Neuronal stem cell (in vitro differentiated cells): Measurements from ENCODE around the gene ARFGAP3.

Experiments
- DNase-seq: peaks from one replicate; pipeline ENCODE4 v3.0.0-alpha.2; 2013; ENCODE audit warnings: low spot score
- H2AFZ ChIP-seq: one replicate; pipeline ENCODE4 v1.6.1; 2013; ENCODE audit warnings: mild to moderate bottlenecking, low read length, inconsistent platforms
- H2AK5ac ChIP-seq: 2 replicates; pipeline ENCODE4 v1.6.1; 2013; ENCODE audit warnings: low read depth, mild to moderate bottlenecking, inconsistent platforms, low read length, moderate library complexity, mixed read lengths
- H2BK120ac ChIP-seq: 2 replicates; pipeline ENCODE4 v1.6.1; 2013; ENCODE audit warnings: low read depth, mild to moderate bottlenecking, inconsistent platforms, low read length, moderate library complexity, mixed read lengths
- H2BK12ac ChIP-seq: one replicate; pipeline ENCODE4 v1.6.1; 2013; ENCODE audit warnings: low read length, inconsistent platforms
- H2BK15ac ChIP-seq: 2 replicates; pipeline ENCODE4 v1.6.1; 2013; ENCODE audit warnings: mild to moderate bottlenecking, low read length, inconsistent platforms, mixed read lengths
- H2BK5ac ChIP-seq: one replicate; pipeline ENCODE4 v1.6.1; 2013; ENCODE audit warnings: inconsistent platforms, mild to moderate bottlenecking, low read length, moderate library complexity
- H3K14ac ChIP-seq: one replicate; pipeline ENCODE4 v1.6.1; 2013; ENCODE audit warnings: low read length, inconsistent platforms
- H3K18ac ChIP-seq: 2 replicates; pipeline ENCODE4 v1.6.1; 2013; ENCODE audit warnings: low read length, inconsistent platforms
- H3K23ac ChIP-seq: 2 replicates; pipeline ENCODE4 v1.6.1; 2013; ENCODE audit warnings: low read depth, mild to moderate bottlenecking, mixed read lengths, low read length, inconsistent platforms; ENCODE audit not compliant: poor library complexity
- H3K27ac ChIP-seq: replicated peaks from 3 replicates; pipeline ENCODE4 v1.5.1; 2013; ENCODE audit warnings: low read length, inconsistent platforms
- H3K27me3 ChIP-seq, 3 experiments: 2 replicates each; pipeline ENCODE4 v1.6.1; 2013; ENCODE audit warnings: low read length in 3 of 3, mild to moderate bottlenecking in 2 of 3, inconsistent platforms in 1 of 3, low read depth in 1 of 3, mixed read lengths in 1 of 3, moderate library complexity in 1 of 3; ENCODE audit not compliant: control insufficient read depth in 3 of 3, insufficient read depth in 3 of 3
- H3K36me3 ChIP-seq, 2 donors: replicated peaks in 1 of 2; 2 replicates each; pipeline ENCODE4 v1.6.1; 2013; ENCODE audit warnings: low read length in 2 of 2; ENCODE audit not compliant: control insufficient read depth in 2 of 2, insufficient read depth in 2 of 2
- H3K4ac ChIP-seq: 2 replicates; pipeline ENCODE4 v1.6.1; 2013; ENCODE audit warnings: inconsistent platforms, mild to moderate bottlenecking, low read length, moderate library complexity
- H3K4me1 ChIP-seq, 2 donors: 1 replicate in 1 of 2; 2 replicates in 1 of 2; pipeline ENCODE4 v1.6.1; 2013; ENCODE audit warnings: low read length in 2 of 2, low read depth in 1 of 2; ENCODE audit not compliant: control insufficient read depth in 2 of 2, insufficient read depth in 1 of 2
- H3K4me2 ChIP-seq: one replicate; pipeline ENCODE4 v1.6.1; 2013; ENCODE audit warnings: mild to moderate bottlenecking, low read length, inconsistent platforms; ENCODE audit not compliant: insufficient read depth, poor library complexity, severe bottlenecking
- H3K4me3 ChIP-seq, 2 donors: 2 replicates each; pipeline ENCODE4 v1.5.1; 2013; ENCODE audit warnings: low read length in 2 of 2, mild to moderate bottlenecking in 2 of 2, inconsistent platforms in 1 of 2, moderate library complexity in 1 of 2
- H3K79me1 ChIP-seq: one replicate; pipeline ENCODE4 v1.6.1; 2013; ENCODE audit warnings: low read depth, mild to moderate bottlenecking, inconsistent platforms, low read length, moderate library complexity
- H3K9ac ChIP-seq: one replicate; pipeline ENCODE4 v1.6.1; 2013; ENCODE audit warnings: mild to moderate bottlenecking, low read depth, low read length, inconsistent platforms; ENCODE audit not compliant: poor library complexity
- H3K9me3 ChIP-seq, 2 donors: replicated peaks in 1 of 2; 2 replicates each; pipeline versions ENCODE3 to v1.6.1; 2013; ENCODE audit warnings: low read length in 2 of 2, mild to moderate bottlenecking in 2 of 2, inconsistent platforms in 1 of 2, low read depth in 1 of 2, mixed read lengths in 1 of 2, moderate library complexity in 1 of 2; ENCODE audit not compliant: control insufficient read depth in 2 of 2, insufficient read depth in 1 of 2
- H4K8ac ChIP-seq: one replicate; pipeline ENCODE4 v1.6.1; 2013; ENCODE audit warnings: low read depth, mild to moderate bottlenecking, inconsistent platforms, low read length, moderate library complexity
- H4K91ac ChIP-seq: one replicate; pipeline ENCODE4 v1.6.1; 2013; ENCODE audit warnings: low read length, low read depth, mild to moderate bottlenecking, inconsistent platforms; ENCODE audit not compliant: poor library complexity
- WGBS, 2 donors: extraction: QIAGEN DNeasy Blood & Tissue Kit; methylation state at CpG; one replicate each; pipeline ENCODE4 v1.1.7; 2013; ENCODE audit warnings: missing lambda C conversion rate in 2 of 2, mixed read lengths in 1 of 2; ENCODE audit not compliant: insufficient read length in 2 of 2, insufficient replicate concordance in 1 of 2; ENCODE audit errors: extremely low coverage in 2 of 2; 5-methylcytosine and 5-hydroxymethylcytosine counted together

Gene ARFGAP3

GRCh38 chr22:42844756-42845155, 12.3 kb downstream of the ARFGAP3 start:
- no peaks in the 10 kb centered on the region for H3K9me3 ChIP-seq
- H3K18ac ChIP-seq: no peak overlapping the region
- H2AK5ac ChIP-seq: no peak overlapping the region
- H2AFZ ChIP-seq: no peak overlapping the region
- no peak overlapping the region for H2BK5ac ChIP-seq
- H3K23ac ChIP-seq: no peak overlapping the region
- H3K4ac ChIP-seq: no peak overlapping the region
- H3K4me3 ChIP-seq: no peak overlapping the region
- H2BK12ac ChIP-seq: no peak overlapping the region
- peaks cover 1% of the 10 kb centered on the region for H3K79me1 ChIP-seq
- H2BK15ac ChIP-seq: no peak overlapping the region
- no peak overlapping the region for H3K27ac ChIP-seq
- no peak overlapping the region for H3K14ac ChIP-seq
- no CpG with 5 or more reads among the region's 4 CpGs for WGBS, 2 donors
- H3K4me2 ChIP-seq: no peak overlapping the region
- H4K91ac ChIP-seq: no peak overlapping the region
- H2BK120ac ChIP-seq: no peak overlapping the region
- H3K36me3 ChIP-seq: peaks cover 2 to 61% of the 10 kb centered on the region in 2 donors
- H4K8ac ChIP-seq: no peak overlapping the region
- H3K4me1 ChIP-seq: no peaks in the 10 kb centered on the region
- DNase-seq: no peak
- no peak overlapping the region for H3K9ac ChIP-seq
- H3K27me3 ChIP-seq: no peaks in the 10 kb centered on the region

GRCh38 chr22:42842658-42843370, 14.3 kb downstream of the ARFGAP3 start:
- no peak overlapping the region for H2AFZ ChIP-seq
- no peak overlapping the region for H4K8ac ChIP-seq
- H3K18ac ChIP-seq: no peak overlapping the region
- H2BK5ac ChIP-seq: no peak overlapping the region
- no peak overlapping the region for H3K27ac ChIP-seq
- no peak overlapping the region for H3K23ac ChIP-seq
- no peak overlapping the region for H2AK5ac ChIP-seq
- H3K4me3 ChIP-seq: no peak overlapping the region
- H3K27me3 ChIP-seq: no peaks in the 10 kb centered on the region
- no peak overlapping the region for H2BK12ac ChIP-seq
- H3K9ac ChIP-seq: peak overlapping the region; percentile 50
- no peak overlapping the region for H3K4ac ChIP-seq
- no peaks in the 10 kb centered on the region for H3K9me3 ChIP-seq
- H2BK120ac ChIP-seq: no peak overlapping the region
- H3K79me1 ChIP-seq: no peaks in the 10 kb centered on the region
- no peak for DNase-seq
- no peaks in the 10 kb centered on the region for H3K4me1 ChIP-seq
- H3K36me3 ChIP-seq: peaks cover 2 to 72% of the 10 kb centered on the region in 2 donors
- H4K91ac ChIP-seq: no peak overlapping the region
- no peak overlapping the region for H2BK15ac ChIP-seq
- no peak overlapping the region for H3K14ac ChIP-seq
- no CpG with 5 or more reads among the region's 14 CpGs for WGBS, 2 donors
- H3K4me2 ChIP-seq: no peak overlapping the region

GRCh38 chr22:42841444-42841843, 15.6 kb downstream of the ARFGAP3 start:
- H3K4me3 ChIP-seq: no peak overlapping the region
- no peak overlapping the region for H2BK5ac ChIP-seq
- no peak overlapping the region for H2BK15ac ChIP-seq
- H2AFZ ChIP-seq: no peak overlapping the region
- no peak overlapping the region for H3K9ac ChIP-seq
- no peak overlapping the region for H3K14ac ChIP-seq
- no peak overlapping the region for H4K8ac ChIP-seq
- no peak overlapping the region for H4K91ac ChIP-seq
- no peak overlapping the region for H3K18ac ChIP-seq
- no CpG with 5 or more reads among the region's 3 CpGs for WGBS, 2 donors
- H3K27me3 ChIP-seq: no peaks in the 10 kb centered on the region
- H2BK120ac ChIP-seq: no peak overlapping the region
- no peaks in the 10 kb centered on the region for H3K4me1 ChIP-seq
- no peak overlapping the region for H3K23ac ChIP-seq
- H2BK12ac ChIP-seq: no peak overlapping the region
- H3K9me3 ChIP-seq: no peaks in the 10 kb centered on the region
- peaks cover 3 to 73% of the 10 kb centered on the region in 2 donors for H3K36me3 ChIP-seq
- H3K4ac ChIP-seq: no peak overlapping the region
- no peaks in the 10 kb centered on the region for H3K79me1 ChIP-seq
- no peak overlapping the region for H3K27ac ChIP-seq
- DNase-seq: no peak
- no peak overlapping the region for H2AK5ac ChIP-seq
- H3K4me2 ChIP-seq: no peak overlapping the region

GRCh38 chr22:42837556-42837955, 19.5 kb downstream of the ARFGAP3 start:
- no peak overlapping the region for H3K18ac ChIP-seq
- no peak overlapping the region for H3K4me2 ChIP-seq
- H3K4me1 ChIP-seq: no peaks in the 10 kb centered on the region
- H3K36me3 ChIP-seq: peaks cover 5 to 78% of the 10 kb centered on the region in 2 donors
- no peak overlapping the region for H2BK5ac ChIP-seq
- no peak overlapping the region for H3K9ac ChIP-seq
- no peak overlapping the region for H2AK5ac ChIP-seq
- no peak overlapping the region for H3K23ac ChIP-seq
- no peak overlapping the region for H2BK120ac ChIP-seq
- H3K4ac ChIP-seq: no peak overlapping the region
- H3K9me3 ChIP-seq: no peaks in the 10 kb centered on the region
- no peak overlapping the region for H2AFZ ChIP-seq
- no peak overlapping the region for H3K27ac ChIP-seq
- H3K27me3 ChIP-seq: no peaks in the 10 kb centered on the region
- H3K14ac ChIP-seq: no peak overlapping the region
- no peak overlapping the region for H3K4me3 ChIP-seq
- no peak overlapping the region for H2BK12ac ChIP-seq
- H4K91ac ChIP-seq: no peak overlapping the region
- WGBS, 2 donors: no CpG with 5 or more reads among the region's 4 CpGs
- no peaks in the 10 kb centered on the region for H3K79me1 ChIP-seq
- H4K8ac ChIP-seq: no peak overlapping the region
- no peak for DNase-seq
- no peak overlapping the region for H2BK15ac ChIP-seq
